Measurements from ENCODE around the gene ATF6B.
"Not testable (repeated sequence)": the region's sequence is repeated elsewhere in the genome, so short reads cannot be mapped to it uniquely, and the experiment has no call there.

ATF6B gene

DNA sequence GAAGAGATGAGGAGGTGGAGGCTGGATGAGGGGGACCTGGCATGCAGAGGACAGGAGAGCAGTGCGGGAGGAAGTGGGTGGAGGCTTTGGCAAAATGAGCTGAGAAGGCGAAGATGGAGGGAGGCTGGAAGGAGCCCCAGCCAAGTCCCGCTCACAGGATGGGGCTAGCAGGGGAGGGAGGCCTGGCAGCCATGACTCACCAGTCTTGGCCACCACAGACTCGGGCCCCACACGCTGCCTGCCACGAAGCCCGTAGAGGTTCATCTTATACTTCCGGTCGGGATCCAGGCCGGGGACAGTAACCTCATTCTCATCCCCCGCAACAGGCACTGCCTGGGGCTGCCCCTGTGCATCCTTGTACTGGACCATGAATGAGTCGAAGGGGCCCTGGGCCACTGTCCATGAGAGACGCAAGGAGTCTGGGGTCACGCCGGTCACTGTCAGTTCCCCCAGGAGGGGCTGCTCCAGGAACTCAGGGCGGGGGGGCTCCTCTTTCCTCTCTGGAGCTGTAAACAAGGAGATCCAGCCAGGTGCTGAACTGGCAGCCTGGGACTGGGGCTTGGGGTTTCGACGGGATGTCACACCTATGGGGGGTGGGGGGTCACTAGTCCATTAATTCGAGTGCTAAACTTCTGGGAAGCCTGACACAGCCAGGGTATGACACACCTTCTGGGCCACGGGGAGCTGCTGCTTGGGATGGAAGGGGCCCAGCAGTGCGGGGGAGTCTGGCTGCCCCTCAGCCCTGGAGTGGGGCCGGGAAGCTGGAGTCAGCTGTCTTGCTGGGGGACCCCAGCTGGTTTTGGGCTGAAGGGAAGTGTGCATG lies 46.7 kb downstream of the ATF6B start:
- no peak for DNase-seq (ENCODE audit: low read depth)

DNA sequence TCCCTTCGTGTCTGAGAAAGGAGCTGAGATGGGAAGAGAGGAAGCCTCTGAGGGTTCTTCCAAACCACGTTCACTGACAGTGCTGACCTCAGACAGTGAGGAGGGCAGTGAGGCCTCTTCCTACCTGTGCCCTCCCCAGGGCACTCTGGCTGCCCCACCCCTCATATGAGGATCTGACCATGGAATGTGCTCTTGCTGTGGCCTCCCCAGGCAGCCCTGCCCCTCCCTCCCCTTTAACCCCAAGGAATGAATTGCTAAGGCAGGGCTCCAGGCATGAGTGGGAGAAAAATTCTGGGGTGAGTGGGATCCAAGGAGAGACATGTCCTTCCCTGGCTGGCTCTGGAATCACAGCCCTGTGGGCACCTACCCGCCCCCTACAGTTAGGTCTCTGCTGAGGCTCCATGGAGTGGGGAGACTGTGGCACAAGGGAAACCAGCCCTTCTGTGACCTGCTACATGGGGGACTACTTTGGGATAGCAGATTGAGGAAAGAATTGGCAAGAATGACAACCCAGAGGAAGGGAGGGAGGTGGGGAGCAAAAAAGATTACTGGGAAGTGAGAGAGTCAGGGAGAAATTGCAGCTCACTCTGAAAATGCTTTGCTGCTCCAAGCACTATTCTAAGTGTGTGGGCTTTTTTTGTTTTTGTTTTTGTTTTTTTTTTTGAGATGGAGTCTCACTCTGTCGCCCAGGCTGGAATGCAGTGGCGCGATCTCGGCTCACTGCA lies 48.3 kb downstream of the ATF6B start:
- no peak for DNase-seq (ENCODE audit: low read depth)

DNA sequence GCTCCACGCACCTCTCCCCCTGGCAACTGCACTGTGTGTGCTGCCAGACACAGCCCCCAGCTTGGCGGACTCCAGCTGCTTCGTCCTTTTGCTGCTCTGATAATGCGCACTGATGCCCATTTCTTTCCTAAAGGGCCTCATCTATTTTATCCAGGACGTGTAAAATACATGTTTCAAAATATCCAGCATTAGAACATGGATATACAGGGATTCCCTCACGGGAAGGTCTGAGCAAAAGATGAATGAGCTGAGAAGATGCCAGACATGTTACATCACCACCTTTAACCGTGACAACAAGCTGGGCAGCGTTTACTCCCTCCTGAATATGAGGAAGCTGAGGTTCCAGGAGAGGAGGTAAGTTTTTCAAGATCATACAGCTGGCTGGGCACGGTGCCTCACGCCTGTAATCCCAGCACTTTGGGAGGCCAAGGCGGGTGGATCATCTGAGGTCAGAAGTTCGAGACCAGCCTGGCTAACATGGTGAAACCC lies 51.7 kb downstream of the ATF6B start:
- DNase-seq (ENCODE audit: low read depth) = no peak

DNA sequence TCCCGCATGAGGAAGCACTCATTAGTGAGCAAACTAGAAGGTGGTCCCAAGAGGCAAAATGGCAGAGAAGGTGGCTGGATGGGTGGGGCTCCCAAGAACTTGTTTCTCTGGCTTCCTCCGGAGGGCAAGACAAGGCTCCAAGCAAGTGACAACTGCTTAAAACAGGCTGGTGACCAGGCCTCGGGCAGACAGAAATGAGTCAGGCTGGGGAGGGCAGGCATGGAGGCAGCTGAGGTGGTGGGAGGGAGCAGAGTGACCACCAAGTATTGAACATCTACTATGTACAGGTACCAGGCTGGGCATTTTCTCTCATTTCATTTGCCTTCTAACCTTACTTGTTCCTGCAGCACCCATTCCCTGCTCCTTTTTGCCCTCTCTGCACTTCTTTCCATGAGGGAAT lies 52.3 kb downstream of the ATF6B start:
- DNase-seq (ENCODE audit: low read depth) = no peak

DNA sequence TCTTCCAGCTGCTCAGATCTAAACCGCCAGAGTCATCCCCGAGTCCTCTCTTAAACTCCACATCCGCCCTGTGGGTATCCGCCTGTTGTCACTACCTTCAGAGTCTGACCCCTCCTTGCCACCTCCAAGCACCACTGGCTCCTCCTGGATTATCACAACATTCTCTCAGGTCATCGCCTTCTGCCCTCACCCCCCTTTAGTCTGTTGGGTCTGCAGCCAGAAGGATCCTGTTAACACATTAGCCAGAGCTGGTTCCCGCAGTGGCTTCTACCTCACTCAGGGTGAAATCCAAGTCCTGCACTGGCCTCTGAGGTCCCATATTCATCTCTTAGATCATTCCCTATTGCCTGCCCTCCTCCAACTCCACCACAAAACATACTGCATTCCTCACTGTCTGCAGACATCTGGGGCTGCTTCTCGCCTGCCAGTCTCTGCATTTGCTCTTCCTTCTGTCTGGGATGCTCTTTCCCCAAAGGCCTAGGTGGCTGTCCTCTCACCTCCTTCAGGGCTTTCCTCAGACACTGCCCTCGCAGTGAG lies 53.0 kb downstream of the ATF6B start:
- DNase-seq (ENCODE audit: low read depth) = no peak

DNA sequence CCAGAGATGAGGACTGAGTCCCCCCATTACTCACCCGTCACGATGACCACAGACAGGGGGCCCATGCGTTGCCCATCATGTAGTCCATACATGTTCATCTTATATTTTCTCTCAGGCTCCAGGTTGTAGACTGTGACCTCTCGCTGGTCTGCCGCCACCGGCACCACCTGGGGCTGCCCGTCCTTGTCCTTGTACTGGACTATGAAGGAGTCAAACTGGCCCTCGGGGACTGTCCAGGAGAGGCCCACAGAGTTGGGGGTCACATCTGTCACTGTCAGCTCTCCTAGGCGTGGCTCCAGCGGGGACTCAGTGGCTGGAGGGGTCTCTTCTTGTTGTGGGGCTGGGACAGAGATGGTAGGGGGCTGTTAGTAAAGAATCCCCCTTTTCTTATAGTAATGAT lies 54.4 kb downstream of the ATF6B start:
- no peak for DNase-seq (ENCODE audit: low read depth)

DNA sequence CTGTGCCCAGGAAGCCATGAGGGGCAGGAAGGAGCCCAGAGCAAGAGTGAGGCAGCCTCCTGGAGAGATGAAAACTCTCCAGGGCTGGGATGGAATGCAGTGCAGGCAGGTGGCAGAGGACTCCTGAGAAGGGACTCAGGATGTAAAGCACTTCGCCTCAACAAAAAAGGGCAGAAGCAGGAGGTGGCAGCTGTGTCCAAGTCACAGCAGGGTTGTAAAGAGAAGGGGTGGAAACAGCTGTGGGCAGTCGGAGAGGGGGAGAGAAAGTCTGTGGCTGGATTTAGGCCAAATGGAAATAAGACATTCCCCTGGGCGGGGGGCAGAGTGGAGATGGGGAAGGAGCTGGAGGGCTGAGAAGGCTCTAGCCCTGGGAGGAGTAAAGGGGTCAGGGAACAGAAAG lies 54.9 kb downstream of the ATF6B start:
- DNase-seq (ENCODE audit: low read depth) = no peak

DNA sequence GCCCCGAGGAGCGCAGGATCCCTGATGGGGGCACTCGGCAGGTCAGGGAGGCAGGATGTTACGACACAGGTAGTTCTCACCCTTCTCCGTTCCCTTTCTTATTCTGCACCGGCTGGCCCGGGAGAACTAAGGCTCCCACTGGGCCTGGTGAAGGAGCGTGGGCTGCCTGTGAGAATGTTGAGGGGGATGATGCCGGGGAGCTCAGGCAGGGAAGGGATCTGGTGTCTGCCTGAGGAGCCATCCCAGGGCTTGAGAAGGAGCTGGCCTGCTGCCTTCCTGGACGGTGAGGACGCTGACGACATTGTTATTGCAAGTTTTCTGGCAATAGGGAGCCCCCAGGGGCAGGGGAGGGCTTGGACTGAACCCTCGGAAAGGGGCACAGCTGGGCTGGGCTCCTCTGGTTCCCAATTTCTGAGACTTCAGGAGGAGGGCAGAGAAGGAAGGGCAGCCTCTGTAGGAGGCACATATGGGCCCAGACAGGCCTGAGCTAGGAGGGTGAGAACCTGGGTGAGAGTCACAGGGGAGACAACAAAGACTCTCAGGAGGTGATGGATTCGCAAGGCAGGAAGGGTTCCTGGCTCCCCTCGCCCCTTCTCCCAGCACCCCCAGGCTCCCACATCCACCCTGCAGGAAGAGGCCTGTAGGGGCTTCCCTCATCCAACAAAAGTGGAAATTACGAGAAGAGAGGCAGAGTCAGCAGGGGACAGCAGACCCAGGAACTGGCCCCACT lies 57.1 kb downstream of the ATF6B start:
- no peak for DNase-seq (ENCODE audit: low read depth)

DNA sequence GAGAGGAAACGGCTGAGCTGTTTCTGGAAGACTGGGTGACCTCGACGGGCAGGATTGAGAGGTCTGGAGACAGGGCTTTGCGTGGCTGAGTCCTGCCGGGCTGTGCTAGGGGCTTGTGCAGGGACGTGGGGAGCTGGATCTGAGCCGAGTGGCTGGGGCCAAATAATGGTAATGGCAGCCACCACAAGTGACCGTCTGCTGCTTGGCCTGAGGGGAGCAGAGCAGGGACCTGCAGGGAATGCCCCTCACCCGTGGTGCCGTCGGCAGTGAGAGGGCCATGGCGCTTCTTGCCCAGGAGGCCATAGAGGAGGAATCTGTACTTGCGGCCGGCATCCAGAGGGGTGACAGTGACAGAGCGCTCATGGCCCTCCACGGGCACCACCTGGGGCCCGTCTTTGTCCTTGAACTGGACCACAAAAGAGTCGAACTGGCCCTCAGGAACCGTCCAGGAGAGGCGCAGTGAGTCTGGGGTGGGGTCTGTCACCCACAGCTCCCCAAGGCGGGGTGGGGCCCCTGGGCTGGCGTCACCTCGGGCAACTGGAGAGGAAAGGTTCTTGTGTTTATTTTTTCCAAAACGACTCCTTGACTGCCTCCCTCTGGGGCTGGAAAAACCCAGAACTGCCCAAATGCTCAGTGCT lies 58.0 kb downstream of the ATF6B start:
- DNase-seq (ENCODE audit: low read depth) = no peak

DNA sequence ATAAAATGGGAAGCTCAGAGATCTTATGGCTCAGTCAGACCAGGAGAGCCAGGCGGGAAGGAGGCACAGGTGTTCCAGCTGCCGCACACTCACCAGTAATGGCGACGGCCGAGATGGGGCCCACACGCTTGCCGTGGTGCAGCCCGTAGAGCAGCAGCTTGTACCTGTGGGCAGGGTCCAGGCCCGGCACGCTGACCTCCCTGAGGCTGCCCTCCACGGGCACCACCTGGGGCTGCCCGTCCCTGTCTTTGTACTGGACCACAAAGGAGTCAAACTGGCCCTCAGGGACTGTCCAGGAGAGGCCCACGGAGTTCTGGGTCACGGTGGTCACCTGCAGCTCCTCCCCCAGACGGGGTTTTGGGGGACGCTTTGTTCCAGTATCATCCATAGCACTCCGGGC lies 58.6 kb downstream of the ATF6B start:
- DNase-seq (ENCODE audit: low read depth) = no peak

DNA sequence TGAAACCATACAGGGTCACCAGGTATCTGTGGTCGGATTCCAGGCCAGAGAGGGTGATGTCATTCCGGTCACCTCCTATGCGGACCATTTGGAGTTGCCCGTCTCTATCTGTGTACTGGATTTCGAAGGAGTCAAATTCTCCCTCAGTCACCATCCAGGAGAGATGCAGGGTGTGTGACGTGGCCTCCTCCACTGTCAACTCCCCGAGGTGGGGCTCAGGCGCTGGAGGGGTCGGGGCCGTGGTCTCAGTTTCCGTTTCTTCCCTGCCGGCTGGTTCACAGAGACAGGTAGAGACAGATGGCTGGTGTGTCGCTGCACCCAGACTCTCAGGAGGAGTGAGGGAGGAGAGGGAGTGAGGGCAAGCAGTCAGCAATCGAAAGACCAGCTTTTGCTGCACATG lies 59.2 kb downstream of the ATF6B start:
- DNase-seq (ENCODE audit: low read depth) = no peak

DNA sequence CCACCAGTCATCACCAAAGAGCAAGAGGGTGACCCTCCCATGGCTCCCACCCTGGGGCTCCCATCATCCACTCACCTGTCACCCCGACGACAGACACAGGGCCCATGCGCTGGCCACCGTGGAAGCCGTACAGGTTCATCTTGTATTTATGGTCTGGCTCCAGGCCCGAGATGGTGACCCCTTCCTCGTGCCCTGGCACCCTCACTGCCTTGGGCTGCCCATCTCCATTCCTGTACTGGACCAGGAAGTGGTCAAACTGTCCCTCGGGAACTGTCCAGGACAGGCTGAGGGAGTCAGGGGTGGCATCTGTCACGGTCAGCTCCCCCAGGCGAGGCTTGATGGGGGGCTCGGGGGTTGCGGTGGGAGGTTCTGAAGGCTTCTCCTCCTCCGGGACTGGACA lies 59.7 kb downstream of the ATF6B start:
- not testable (repeated sequence) for DNase-seq (ENCODE audit: low read depth)

DNA sequence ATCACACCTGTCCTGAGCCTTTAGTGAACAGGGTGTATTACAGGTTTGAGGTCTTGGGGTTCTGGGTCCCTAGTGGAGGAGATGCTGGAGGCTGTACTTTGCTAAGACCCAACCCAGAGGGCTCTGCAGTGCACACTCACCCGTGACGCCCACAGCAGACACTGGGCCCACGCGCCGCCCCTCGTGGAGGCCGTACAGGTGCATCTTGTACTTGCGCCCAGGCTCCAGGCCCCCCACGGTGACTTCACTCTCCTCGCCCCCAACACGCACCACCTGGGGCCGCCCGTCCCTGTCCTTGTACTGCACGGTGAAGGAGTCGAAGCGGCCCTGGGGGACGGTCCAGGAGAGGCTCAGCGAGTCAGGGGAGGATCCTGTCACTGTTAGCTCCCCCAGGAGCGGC lies 60.5 kb downstream of the ATF6B start:
- not testable (repeated sequence) for DNase-seq (ENCODE audit: low read depth)
